ENCODE data around the gene PWWP2B.

GRCh38 chr10:132389433-132390169, 7.4 kb upstream of the PWWP2B start:
- TF ChIP-seq CTCF (conservative IDR thresholded peaks at IDR 0.05; ENCODE audit: low read depth in 2 of 2): no peak
- no peak for TF ChIP-seq ZNF114 (CRISPR knock-in tag; IDR thresholded peaks at IDR 0.05)
- TF ChIP-seq JUNB (IDR thresholded peaks at IDR 0.05; ENCODE audit: unreplicated experiment): no peak
- TF ChIP-seq EZH2 (IDR thresholded peaks at IDR 0.05; ENCODE audit: low read depth, unreplicated experiment): no peak
- TF ChIP-seq, protein P1, sequence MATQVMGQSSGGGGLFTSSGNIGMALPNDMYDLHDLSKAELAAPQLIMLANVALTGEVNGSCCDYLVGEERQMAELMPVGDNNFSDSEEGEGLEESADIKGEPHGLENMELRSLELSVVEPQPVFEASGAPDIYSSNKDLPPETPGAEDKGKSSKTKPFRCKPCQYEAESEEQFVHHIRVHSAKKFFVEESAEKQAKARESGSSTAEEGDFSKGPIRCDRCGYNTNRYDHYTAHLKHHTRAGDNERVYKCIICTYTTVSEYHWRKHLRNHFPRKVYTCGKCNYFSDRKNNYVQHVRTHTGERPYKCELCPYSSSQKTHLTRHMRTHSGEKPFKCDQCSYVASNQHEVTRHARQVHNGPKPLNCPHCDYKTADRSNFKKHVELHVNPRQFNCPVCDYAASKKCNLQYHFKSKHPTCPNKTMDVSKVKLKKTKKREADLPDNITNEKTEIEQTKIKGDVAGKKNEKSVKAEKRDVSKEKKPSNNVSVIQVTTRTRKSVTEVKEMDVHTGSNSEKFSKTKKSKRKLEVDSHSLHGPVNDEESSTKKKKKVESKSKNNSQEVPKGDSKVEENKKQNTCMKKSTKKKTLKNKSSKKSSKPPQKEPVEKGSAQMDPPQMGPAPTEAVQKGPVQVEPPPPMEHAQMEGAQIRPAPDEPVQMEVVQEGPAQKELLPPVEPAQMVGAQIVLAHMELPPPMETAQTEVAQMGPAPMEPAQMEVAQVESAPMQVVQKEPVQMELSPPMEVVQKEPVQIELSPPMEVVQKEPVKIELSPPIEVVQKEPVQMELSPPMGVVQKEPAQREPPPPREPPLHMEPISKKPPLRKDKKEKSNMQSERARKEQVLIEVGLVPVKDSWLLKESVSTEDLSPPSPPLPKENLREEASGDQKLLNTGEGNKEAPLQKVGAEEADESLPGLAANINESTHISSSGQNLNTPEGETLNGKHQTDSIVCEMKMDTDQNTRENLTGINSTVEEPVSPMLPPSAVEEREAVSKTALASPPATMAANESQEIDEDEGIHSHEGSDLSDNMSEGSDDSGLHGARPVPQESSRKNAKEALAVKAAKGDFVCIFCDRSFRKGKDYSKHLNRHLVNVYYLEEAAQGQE (IDR thresholded peaks at IDR 0.05; ENCODE audit: unreplicated experiment): no peak
